HL-60 (cell line): ENCODE results near the gene ITGB2.

ENCODE experiments used
- DNase-seq, 2 experiments: peaks; one replicate each; pipeline ENCODE4 v3.0.0-alpha.2; 2010 to 2020; ENCODE audit warnings: low read depth in 1 of 2, low spot score in 1 of 2
- H3K27ac ChIP-seq: fragments of 250-450 bp; sonication (Bioruptor Pico); replicated peaks from 2 replicates; pipeline ENCODE4 v1.5.1; 2020; ENCODE audit warnings: mild to moderate bottlenecking, moderate library complexity
- H3K27me3 ChIP-seq: fragments of 250-450 bp; sonication (Bioruptor Pico); 2 replicates; pipeline ENCODE4 v1.5.1; 2021; ENCODE audit warnings: mild to moderate bottlenecking, moderate library complexity; ENCODE audit not compliant: insufficient read depth, poor library complexity, severe bottlenecking
- H3K4me3 ChIP-seq: replicated peaks from 2 replicates; pipeline ENCODE4 v1.5.1; 2011; ENCODE audit warnings: mild to moderate bottlenecking, control low read depth, low read length; ENCODE audit not compliant: insufficient read depth
- GABPA ChIP-seq: IDR thresholded peaks from 2 replicates; pipeline ENCODE4 v1.6.1; 2012; ENCODE audit warnings: low read depth
- POLR2AphosphoS5 ChIP-seq: IDR thresholded peaks from 2 replicates; pipeline ENCODE4 v1.6.1; 2012; ENCODE audit warnings: low read depth
- SPI1 ChIP-seq: IDR thresholded peaks from 2 replicates; pipeline ENCODE4 v1.6.1; 2012; ENCODE audit warnings: low read depth, mild to moderate bottlenecking, borderline replicate concordance
- TF ChIP-seq, protein P1 (sequence below): IDR thresholded peaks from one replicate; pipeline ENCODE4 v1.5.1; 2011; ENCODE audit warnings: low read length, control low read depth, inconsistent platforms; ENCODE audit not compliant: insufficient read depth
- TF ChIP-seq, protein P2 (sequence below): IDR thresholded peaks from 2 replicates; pipeline ENCODE4 v1.6.1; 2012; ENCODE audit warnings: low read depth; ENCODE audit not compliant: insufficient replicate concordance

The ITGB2 gene

DNA sequence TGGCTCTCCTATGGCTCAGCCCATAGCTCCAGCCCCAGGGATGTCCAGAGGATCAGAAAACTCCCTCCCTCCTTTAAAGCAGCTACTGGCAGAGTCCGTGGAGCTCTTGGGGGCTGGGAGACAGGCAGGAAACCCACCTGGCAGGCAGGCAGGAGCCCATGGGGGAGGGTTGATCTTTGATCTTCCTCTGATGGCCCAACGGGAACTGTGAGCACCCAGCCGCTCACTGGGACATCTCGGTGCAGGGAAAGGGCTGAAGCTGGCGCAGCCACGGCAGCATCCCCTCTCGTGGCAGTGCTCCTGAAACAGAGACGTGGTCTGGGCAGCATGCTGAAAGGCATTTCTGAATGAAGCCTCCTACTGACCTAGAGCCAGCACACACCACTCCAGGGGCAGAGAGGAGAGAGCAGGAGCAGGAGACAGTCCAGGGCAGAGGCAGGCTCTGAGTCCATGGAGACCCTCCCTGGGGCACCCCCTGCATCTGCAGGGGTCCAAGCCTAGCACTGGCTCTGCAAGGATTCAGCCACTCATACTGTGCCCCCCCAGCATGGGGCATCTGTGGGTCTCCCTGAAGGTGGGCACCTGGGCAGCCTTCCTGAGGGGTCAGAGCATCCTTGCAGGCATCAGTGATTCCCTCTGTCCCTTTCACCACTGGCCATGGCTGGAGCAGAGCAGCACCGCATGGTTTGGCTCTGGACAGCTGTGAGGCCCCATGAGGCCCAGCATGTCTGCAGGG lies 14.3 kb upstream of the ITGB2 start:
- Histone ChIP-seq H3K27ac (no peak overlapping the region), H3K4me3 (no peak overlapping the region), H3K27me3 (no peaks in the 10 kb centered on the region)
- TF ChIP-seq, protein P1, sequence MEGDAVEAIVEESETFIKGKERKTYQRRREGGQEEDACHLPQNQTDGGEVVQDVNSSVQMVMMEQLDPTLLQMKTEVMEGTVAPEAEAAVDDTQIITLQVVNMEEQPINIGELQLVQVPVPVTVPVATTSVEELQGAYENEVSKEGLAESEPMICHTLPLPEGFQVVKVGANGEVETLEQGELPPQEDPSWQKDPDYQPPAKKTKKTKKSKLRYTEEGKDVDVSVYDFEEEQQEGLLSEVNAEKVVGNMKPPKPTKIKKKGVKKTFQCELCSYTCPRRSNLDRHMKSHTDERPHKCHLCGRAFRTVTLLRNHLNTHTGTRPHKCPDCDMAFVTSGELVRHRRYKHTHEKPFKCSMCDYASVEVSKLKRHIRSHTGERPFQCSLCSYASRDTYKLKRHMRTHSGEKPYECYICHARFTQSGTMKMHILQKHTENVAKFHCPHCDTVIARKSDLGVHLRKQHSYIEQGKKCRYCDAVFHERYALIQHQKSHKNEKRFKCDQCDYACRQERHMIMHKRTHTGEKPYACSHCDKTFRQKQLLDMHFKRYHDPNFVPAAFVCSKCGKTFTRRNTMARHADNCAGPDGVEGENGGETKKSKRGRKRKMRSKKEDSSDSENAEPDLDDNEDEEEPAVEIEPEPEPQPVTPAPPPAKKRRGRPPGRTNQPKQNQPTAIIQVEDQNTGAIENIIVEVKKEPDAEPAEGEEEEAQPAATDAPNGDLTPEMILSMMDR: no peak
- TF ChIP-seq GABPA (no peak), POLR2AphosphoS5 (no peak), SPI1 (no peak)
- TF ChIP-seq, protein P2, sequence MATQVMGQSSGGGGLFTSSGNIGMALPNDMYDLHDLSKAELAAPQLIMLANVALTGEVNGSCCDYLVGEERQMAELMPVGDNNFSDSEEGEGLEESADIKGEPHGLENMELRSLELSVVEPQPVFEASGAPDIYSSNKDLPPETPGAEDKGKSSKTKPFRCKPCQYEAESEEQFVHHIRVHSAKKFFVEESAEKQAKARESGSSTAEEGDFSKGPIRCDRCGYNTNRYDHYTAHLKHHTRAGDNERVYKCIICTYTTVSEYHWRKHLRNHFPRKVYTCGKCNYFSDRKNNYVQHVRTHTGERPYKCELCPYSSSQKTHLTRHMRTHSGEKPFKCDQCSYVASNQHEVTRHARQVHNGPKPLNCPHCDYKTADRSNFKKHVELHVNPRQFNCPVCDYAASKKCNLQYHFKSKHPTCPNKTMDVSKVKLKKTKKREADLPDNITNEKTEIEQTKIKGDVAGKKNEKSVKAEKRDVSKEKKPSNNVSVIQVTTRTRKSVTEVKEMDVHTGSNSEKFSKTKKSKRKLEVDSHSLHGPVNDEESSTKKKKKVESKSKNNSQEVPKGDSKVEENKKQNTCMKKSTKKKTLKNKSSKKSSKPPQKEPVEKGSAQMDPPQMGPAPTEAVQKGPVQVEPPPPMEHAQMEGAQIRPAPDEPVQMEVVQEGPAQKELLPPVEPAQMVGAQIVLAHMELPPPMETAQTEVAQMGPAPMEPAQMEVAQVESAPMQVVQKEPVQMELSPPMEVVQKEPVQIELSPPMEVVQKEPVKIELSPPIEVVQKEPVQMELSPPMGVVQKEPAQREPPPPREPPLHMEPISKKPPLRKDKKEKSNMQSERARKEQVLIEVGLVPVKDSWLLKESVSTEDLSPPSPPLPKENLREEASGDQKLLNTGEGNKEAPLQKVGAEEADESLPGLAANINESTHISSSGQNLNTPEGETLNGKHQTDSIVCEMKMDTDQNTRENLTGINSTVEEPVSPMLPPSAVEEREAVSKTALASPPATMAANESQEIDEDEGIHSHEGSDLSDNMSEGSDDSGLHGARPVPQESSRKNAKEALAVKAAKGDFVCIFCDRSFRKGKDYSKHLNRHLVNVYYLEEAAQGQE: no peak
- no peak for DNase-seq

DNA sequence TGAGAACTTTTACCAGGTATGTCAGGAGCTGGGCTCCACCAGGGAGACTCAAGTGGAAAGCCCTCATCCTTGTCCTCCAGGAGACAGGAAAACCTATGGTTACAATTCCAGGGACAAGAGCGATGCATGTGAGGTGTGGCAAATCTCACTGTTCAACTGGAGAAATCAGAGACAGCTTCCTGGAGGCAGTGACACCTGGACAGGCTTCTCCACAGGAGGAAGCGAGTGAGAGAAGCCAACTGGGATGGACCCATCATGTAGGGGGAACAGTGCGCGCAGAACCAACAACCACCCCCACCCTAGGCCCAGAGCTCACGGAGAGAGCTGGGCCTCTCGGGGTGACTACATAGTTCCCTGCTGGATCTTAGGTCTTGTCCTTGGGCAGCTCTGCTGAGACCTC lies 13.6 kb upstream of the ITGB2 start:
- no peak for TF ChIP-seq SPI1
- TF ChIP-seq, protein P2: no peak
- TF ChIP-seq, protein P1: no peak
- no peak for TF ChIP-seq GABPA
- no peak for TF ChIP-seq POLR2AphosphoS5
- no peak overlapping the region for H3K4me3 ChIP-seq
- DNase-seq: no peak
- H3K27me3 ChIP-seq: no peaks in the 10 kb centered on the region
- H3K27ac ChIP-seq: no peak overlapping the region

DNA sequence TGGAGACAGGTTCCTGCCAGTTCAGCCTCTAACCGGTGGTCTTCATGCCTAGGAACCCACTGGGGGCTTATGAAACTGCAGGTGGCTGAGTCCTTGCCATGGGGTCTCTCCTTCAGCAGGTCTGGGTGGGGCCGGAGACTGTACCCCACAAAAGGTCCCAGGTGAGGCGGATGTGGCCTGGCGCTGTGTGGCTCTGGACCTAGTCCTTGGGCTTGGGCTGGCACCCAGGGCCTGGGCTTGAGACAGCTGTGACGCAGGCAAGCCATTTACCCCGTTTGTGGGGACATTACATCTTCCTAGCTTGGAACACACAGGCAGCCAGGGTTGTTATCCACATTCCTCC lies 13.2 kb upstream of the ITGB2 start:
- no peak for TF ChIP-seq SPI1
- TF ChIP-seq, protein P1: no peak
- TF ChIP-seq, protein P2: no peak
- no peak for TF ChIP-seq POLR2AphosphoS5
- TF ChIP-seq GABPA: no peak
- no peak overlapping the region for H3K4me3 ChIP-seq
- DNase-seq: no peak
- H3K27ac ChIP-seq: no peak overlapping the region
- no peaks in the 10 kb centered on the region for H3K27me3 ChIP-seq
